ENCODE results near the gene HSPD1. TPM values are rescaled to one million over a fixed set of nuclear protein-coding genes. Genes with fewer than 3 reads are reported as not detected.

Gene HSPD1
- total RNA-seq, 4 donors from 2014 or later: 84.7 to 142 (median 115) TPM

- Histone ChIP-seq H3K27ac (replicated peaks in 1 of 4) (no peak overlapping the region), H3K36me3 (peaks cover 0 to 78% (median 59%) of the 10 kb centered on the region in 4 donors), H3K4me1 (peaks cover 0 to 10% (median 7%) of the 10 kb centered on the region in 4 donors), H3K27me3 (no peaks in the 10 kb centered on the region), H3K4me3 (no peak overlapping the region), H3K9me3 (no peaks in the 10 kb centered on the region)
- intact Hi-C loops (cut with DNase I): no loop called here
- no peak for DNase-seq (ENCODE audit: extremely low spot score)
- 84% methylated on average over 1 of the region's 1 CpG for WGBS
- TF ChIP-seq POLR2A (IDR thresholded peaks at IDR 0.05; ENCODE audit: low read depth): no peak
- TF ChIP-seq EP300 (IDR thresholded peaks at IDR 0.05): no peak
- no peak for TF ChIP-seq POLR2AphosphoS5 (IDR thresholded peaks at IDR 0.05)
- no peak for TF ChIP-seq CTCF (IDR thresholded peaks at IDR 0.05)
Observed at GRCh38 chr2:197539734-197540133, 40.1 kb upstream of the HSPD1 start.

GRCh38 chr2:197538412-197538811 is 38.8 kb upstream of the HSPD1 start:
- Histone ChIP-seq H3K27me3 (no peaks in the 10 kb centered on the region), H3K9me3 (no peaks in the 10 kb centered on the region), H3K27ac (replicated peaks in 1 of 4) (no peak overlapping the region), H3K4me1 (peaks cover 0 to 17% (median 7%) of the 10 kb centered on the region in 4 donors), H3K4me3 (no peak overlapping the region), H3K36me3 (peaks cover 0 to 65% (median 47%) of the 10 kb centered on the region in 4 donors)
- WGBS: 65% methylated on average over 2 of the region's 2 CpGs
- intact Hi-C loops (cut with DNase I): no loop called here
- DNase-seq (ENCODE audit: extremely low spot score): no peak
- TF ChIP-seq POLR2A (IDR thresholded peaks at IDR 0.05; ENCODE audit: low read depth) (no peak), POLR2AphosphoS5 (IDR thresholded peaks at IDR 0.05) (no peak), EP300 (IDR thresholded peaks at IDR 0.05) (no peak), CTCF (IDR thresholded peaks at IDR 0.05) (no peak)

GRCh38 chr2:197517150-197517549 is 17.5 kb upstream of the HSPD1 start:
- no peaks in the 10 kb centered on the region for H3K9me3 ChIP-seq
- no peaks in the 10 kb centered on the region for H3K27me3 ChIP-seq
- 29% methylated on average over 2 of the region's 2 CpGs for WGBS
- intact Hi-C loops (cut with DNase I): no loop called here
- H3K27ac ChIP-seq (replicated peaks in 1 of 4): peak overlapping the region; percentile 88 to 94 (median 92)
- H3K36me3 ChIP-seq: no peaks in the 10 kb centered on the region
- TF ChIP-seq POLR2A (IDR thresholded peaks at IDR 0.05; ENCODE audit: low read depth) (no peak), CTCF (IDR thresholded peaks at IDR 0.05) (no peak), POLR2AphosphoS5 (IDR thresholded peaks at IDR 0.05) (no peak), EP300 (IDR thresholded peaks at IDR 0.05) (no peak)
- H3K4me3 ChIP-seq: peak overlapping the region; percentile 71 to 93 (median 90)
- no peak for DNase-seq (ENCODE audit: extremely low spot score)
- H3K4me1 ChIP-seq: peaks cover 24 to 39% (median 36%) of the 10 kb centered on the region in 4 donors

GRCh38 chr2:197516393-197516761 is 16.7 kb upstream of the HSPD1 start:
- intact Hi-C loops (cut with DNase I): no loop called here
- Histone ChIP-seq H3K27ac (replicated peaks in 1 of 4) (peak overlapping the region; percentile 88 to 94 (median 92)), H3K36me3 (no peaks in the 10 kb centered on the region), H3K4me1 (peaks cover 24 to 39% (median 36%) of the 10 kb centered on the region in 4 donors), H3K4me3 (peak overlapping the region; percentile 71 to 93 (median 90)), H3K9me3 (no peaks in the 10 kb centered on the region), H3K27me3 (no peaks in the 10 kb centered on the region)
- WGBS: 0% methylated on average over 9 of the region's 17 CpGs
- TF ChIP-seq POLR2A (IDR thresholded peaks at IDR 0.05; ENCODE audit: low read depth): no peak
- TF ChIP-seq CTCF (IDR thresholded peaks at IDR 0.05): no peak
- no peak for TF ChIP-seq POLR2AphosphoS5 (IDR thresholded peaks at IDR 0.05)
- no peak for TF ChIP-seq EP300 (IDR thresholded peaks at IDR 0.05)
- DNase-seq (ENCODE audit: extremely low spot score): no peak

Data from esophagus muscularis mucosa (tissue), 4 donors.